Activated CD4-positive, alpha-beta T cell treated with anti-CD3 and anti-CD28 coated beads for 36 hours (primary cell): ENCODE data around the gene BSCL2. TPM values are rescaled to one million over a fixed set of nuclear protein-coding genes. Genes with fewer than 3 reads are reported as not detected.

Source experiments
- ATAC-seq: fragments of 200-7000 bp; cut with Tn5 transposase; one replicate; pipeline ENCODE4 v1.10.0; 2021; ENCODE audit warnings: mild to moderate bottlenecking, moderate library complexity
- CTCF ChIA-PET: fragments of 350-600 bp; sonication (Branson Sonifier 250); formaldehyde crosslinking; loops from one replicate; lab custom pipeline; 2021; ENCODE audit warnings: antibody characterized with exemption; lab: Charles Lee
- POLR2A ChIA-PET: fragments of 350-600 bp; sonication (Branson Sonifier 250); formaldehyde crosslinking; loops from one replicate; lab custom pipeline; 2021; ENCODE audit warnings: antibody characterized with exemption, inconsistent platforms; lab: Charles Lee
- DNase-seq: peaks from one replicate; pipeline ENCODE4 v3.0.0-alpha.2; 2020
- H3K27ac Mint-ChIP-seq: one replicate; pipeline ENCODE4 v1.8.0; 2021; ENCODE audit warnings: mixed read lengths
- H3K27me3 Mint-ChIP-seq: one replicate; pipeline ENCODE4 v1.8.0; 2021; ENCODE audit warnings: mixed read lengths
- H3K36me3 Mint-ChIP-seq: one replicate; pipeline ENCODE4 v1.8.0; 2021; ENCODE audit warnings: low read depth, mixed read lengths
- H3K4me1 Mint-ChIP-seq: one replicate; pipeline ENCODE4 v1.8.0; 2021; ENCODE audit warnings: mixed read lengths
- H3K4me3 Mint-ChIP-seq: one replicate; pipeline ENCODE4 v1.8.0; 2021; ENCODE audit warnings: mild to moderate bottlenecking, moderate library complexity, mixed read lengths
- H3K9me3 Mint-ChIP-seq: one replicate; pipeline ENCODE4 v1.8.0; 2021; ENCODE audit warnings: low read depth, mixed read lengths
- intact Hi-C, 2 experiments: fragments of 100-400 bp; cut with DNase I in 1 of 2; cut with micrococcal nuclease in 1 of 2; formaldehyde crosslinking; loops; one replicate each; pipeline versions ENCODE4 v1.14.2 to v1.15.1; 2022 to 2024; cut with DNase I, micrococcal nuclease
- total RNA-seq, 2 experiments: library from RNA; stranded (reverse); gene quantifications; one replicate each; pipeline ENCODE4 v1.2.3, GENCODE V29; 2021

The BSCL2 gene
- total RNA-seq, 2 experiments from 2014 or later: 16.7 to 28.0 TPM

DNA sequence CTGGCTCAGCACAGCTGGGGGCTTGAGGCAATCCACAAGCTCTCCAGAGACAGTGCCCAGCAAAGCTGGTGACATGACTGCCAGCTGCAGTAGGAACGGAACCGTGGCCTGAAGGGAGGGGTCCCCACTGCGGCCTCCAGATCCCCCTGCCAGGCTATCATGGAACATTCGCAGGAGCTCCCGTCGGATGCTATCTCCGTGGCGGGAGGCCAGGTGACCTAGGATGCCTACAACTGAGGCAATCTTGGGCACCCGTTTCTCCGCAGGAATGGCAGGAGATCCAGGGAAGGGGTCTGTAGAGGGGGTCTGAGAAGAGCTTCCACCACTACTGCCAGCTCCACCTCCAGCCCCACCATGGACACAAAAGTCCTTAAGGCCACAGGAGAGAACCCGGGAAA, 58.3 kb downstream of the BSCL2 start:
- ATAC-seq: no peak
- CTCF ChIA-PET: interaction anchor here (0.5 to 1.2 kb wide), 3 partner anchors 15 to 131 kb away, joined by 3 to 4 read pairs (median 4); partner anchors contain the start of gene TUT1
- no peak for DNase-seq

GRCh38 chr11:62648185-62648966, 58.8 kb downstream of the BSCL2 start:
- Mint-ChIP-seq H3K27me3 (no peaks in the 10 kb centered on the region), H3K27ac (no peak overlapping the region), H3K36me3 (peaks cover 26% of the 10 kb centered on the region), H3K4me3 (no peak overlapping the region), H3K4me1 (peaks cover 31% of the 10 kb centered on the region), H3K9me3 (no peaks in the 10 kb centered on the region)
- DNase-seq: no peak
- intact Hi-C loops: no loop called here
- ATAC-seq: no peak
- CTCF ChIA-PET: interaction anchor here (0.5 to 1.2 kb wide), 4 partner anchors 16 to 131 kb away, joined by 3 to 4 read pairs (median 4); partner anchors contain the start of gene TUT1
- POLR2A ChIA-PET: interaction anchor here (4.1 kb wide), 1 partner anchor 16 kb away, joined by 21 read pairs; the partner anchor contains the start of genes C11orf98 and CSKMT

More for the DNA sequence above, 58.3 kb downstream of the BSCL2 start:
- Mint-ChIP-seq H3K9me3 (no peaks in the 10 kb centered on the region), H3K27ac (no peak overlapping the region), H3K27me3 (no peaks in the 10 kb centered on the region), H3K4me1 (peaks cover 34% of the 10 kb centered on the region), H3K36me3 (peaks cover 24% of the 10 kb centered on the region), H3K4me3 (no peak overlapping the region)
- intact Hi-C loops: no loop called here
- POLR2A ChIA-PET: interaction anchor here (1.4 to 4.1 kb wide), 2 partner anchors 16 to 78 kb away, joined by 4 to 21 read pairs; partner anchors contain the start of genes C11orf98, CSKMT and HNRNPUL2

- CTCF ChIA-PET: no interaction called here
- intact Hi-C loops: loop anchor here in 1 of 2 experiments (2.0 kb wide), 2 partner anchors 17 to 35 kb away; partner anchors contain the start of genes C11orf98, CSKMT, EML3 and ROM1
- POLR2A ChIA-PET: interaction anchor here (4.1 kb wide), 1 partner anchor 17 kb away, joined by 21 read pairs; the partner anchor contains the start of genes C11orf98 and CSKMT
- H3K9me3 Mint-ChIP-seq: no peaks in the 10 kb centered on the region
- H3K36me3 Mint-ChIP-seq: peaks cover 32% of the 10 kb centered on the region
- peaks cover 35% of the 10 kb centered on the region for H3K4me1 Mint-ChIP-seq
- no peak overlapping the region for H3K27ac Mint-ChIP-seq
- no peak overlapping the region for H3K4me3 Mint-ChIP-seq
- ATAC-seq: no peak
- DNase-seq: no peak
- no peaks in the 10 kb centered on the region for H3K27me3 Mint-ChIP-seq
Measured at GRCh38 chr11:62647609-62648005, 59.6 kb downstream of the BSCL2 start.

DNA sequence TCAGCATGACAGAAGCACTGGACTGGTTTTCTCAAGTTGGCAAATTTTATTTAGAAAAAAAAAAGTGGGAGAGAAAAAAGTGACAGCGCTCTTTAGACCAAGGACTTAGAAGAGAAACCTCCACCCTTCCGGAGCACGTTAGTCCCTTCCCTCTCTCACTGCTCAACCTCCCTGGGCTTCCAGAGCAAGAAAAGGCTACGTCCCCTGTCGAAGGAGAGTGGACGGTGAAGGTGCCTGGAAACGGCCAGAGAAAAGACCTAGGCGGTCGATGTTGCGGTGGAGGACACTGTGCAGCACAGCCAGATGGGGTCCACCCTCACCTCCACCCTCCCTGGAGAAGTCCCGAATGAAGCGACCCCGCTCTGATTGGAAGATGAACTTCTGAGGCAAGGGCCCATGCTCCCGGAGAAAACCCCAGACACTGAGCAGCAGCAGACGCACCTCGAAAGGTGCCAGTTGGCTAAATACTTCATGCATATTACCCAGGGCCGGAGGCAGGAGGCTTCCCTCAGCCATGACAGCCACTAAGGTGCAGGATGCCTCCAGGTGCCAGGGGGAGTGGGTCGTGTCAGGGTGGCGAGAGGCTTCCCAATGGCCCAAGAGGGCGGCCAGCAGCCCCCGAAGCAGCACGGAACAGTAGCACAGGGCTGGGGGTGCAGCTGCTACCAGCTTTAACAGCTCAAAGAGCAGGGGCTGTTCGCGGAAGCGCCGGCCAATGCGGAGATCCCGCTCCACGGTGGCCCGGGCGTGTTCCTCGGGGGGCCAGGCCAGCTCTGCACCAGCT, 60.2 kb downstream of the BSCL2 start:
- Mint-ChIP-seq H3K36me3 (peaks cover 29% of the 10 kb centered on the region), H3K27ac (peak overlapping the region; percentile 93), H3K27me3 (no peaks in the 10 kb centered on the region)

DNA sequence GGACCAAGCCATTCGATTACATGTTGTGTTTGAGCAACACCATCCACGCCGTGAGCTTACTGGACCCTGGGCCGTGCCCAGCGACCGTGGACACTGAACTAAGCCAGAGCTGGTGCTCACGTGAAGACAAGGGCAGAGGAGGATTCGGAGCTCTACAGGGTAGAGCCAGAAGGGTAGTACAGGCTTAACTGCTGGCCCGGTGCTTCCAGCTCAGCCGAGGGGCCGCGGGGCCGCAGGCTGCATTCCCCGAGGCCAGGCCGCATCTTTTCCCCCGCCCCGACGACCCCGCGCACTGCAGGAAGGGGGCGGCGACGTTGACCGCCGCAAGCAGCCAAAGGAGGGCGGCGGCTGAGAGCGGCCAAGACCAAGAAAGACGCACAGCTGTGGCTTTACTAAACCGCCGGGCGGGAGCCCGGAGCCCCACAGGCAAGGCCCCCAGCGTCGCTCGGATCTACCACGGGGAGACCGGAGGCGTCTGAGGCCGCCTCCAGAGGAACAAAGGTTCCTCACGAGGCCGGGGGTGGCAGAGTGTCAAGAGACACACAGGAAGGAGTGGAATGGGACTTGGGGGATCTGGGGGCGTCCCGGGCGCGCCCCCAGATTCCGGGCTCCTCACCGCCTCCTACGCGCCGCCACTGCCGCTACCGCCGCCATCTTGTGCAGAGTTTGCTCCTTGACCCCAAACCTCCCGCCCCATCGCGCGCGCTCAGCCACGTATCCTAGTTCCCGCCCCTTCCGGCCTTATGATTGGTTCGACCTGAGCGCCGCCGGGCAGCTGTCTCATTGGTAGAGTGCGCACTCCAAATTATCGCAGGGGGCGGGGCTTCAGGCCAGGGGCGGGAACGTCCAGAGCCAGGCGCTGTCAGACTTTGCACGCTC, 61.0 kb downstream of the BSCL2 start, which contains the start of gene GANAB:
GANAB (minus strand) TSS at position 668 of the 879 bp plus-strand sequence; CDS start at position 654, 14 bp downstream.
- DNase-seq (peak; percentile 100), ATAC-seq (peak; percentile 99)
- Mint-ChIP-seq H3K36me3 (peaks cover 29% of the 10 kb centered on the region), H3K27ac (peak within 1 kb of the TSS; percentile 93), H3K9me3 (no peaks in the 10 kb centered on the region), H3K4me3 (peak within 1 kb of the TSS; percentile 93), H3K27me3 (no peaks in the 10 kb centered on the region), H3K4me1 (peaks cover 34% of the 10 kb centered on the region)
- ChIA-PET POLR2A (interaction anchor here (0.5 to 4.1 kb wide), 15 partner anchors 19 to 241 kb away, joined by 3 to 21 read pairs (median 5); partner anchors contain the start of genes B3GAT3, C11orf98, CSKMT and EEF1G), CTCF (interaction anchor here (0.5 to 1.9 kb wide), 10 partner anchors 8 to 1655 kb away, joined by 3 to 6 read pairs (median 3); partner anchors contain the start of genes HNRNPUL2 and POLR2G)
- intact Hi-C loops: loop anchor here (1.0 to 2.0 kb wide), 13 partner anchors 19 to 235 kb away; partner anchors contain the start of genes C11orf98 (in 2 of the 2), CSKMT (in 2 of the 2), EML3 (in 2 of the 2) and EEF1G (in 1 of the 2)

More for the DNA sequence above, 60.2 kb downstream of the BSCL2 start:
- Mint-ChIP-seq H3K9me3 (no peaks in the 10 kb centered on the region), H3K4me1 (peaks cover 33% of the 10 kb centered on the region), H3K4me3 (peak overlapping the region; percentile 93)
- intact Hi-C loops: loop anchor here (1.0 to 2.0 kb wide), 13 partner anchors 18 to 234 kb away; partner anchors contain the start of genes C11orf98 (in 2 of the 2), CSKMT (in 2 of the 2), EML3 (in 2 of the 2) and EEF1G (in 1 of the 2)
- ChIA-PET CTCF (interaction anchor here (0.6 to 1.6 kb wide), 4 partner anchors 9 to 115 kb away, joined by 3 to 6 read pairs (median 4); partner anchors contain the start of gene POLR2G), POLR2A (interaction anchor here (0.6 to 4.1 kb wide), 11 partner anchors 18 to 228 kb away, joined by 3 to 21 read pairs (median 8); partner anchors contain the start of genes B3GAT3, C11orf98, CSKMT and EEF1G)
- ATAC-seq: no peak
- no peak for DNase-seq

DNA sequence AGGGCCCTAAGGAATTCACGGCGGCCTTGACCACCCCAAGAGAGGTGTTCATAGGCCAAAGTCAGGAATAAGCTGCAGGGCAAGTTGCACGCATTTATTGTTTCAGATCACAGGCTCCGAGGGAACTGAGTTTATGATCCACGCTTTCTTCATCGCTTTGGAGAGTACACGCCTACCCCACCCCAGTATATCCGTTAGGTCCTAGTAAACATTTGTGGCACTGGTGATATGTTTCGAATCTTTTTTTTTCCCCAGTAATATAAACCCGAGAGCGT, 61.6 kb downstream of the BSCL2 start:
- H3K4me1 Mint-ChIP-seq: peaks cover 34% of the 10 kb centered on the region
- H3K9me3 Mint-ChIP-seq: no peaks in the 10 kb centered on the region
- peak overlapping the region; percentile 93 for H3K27ac Mint-ChIP-seq
- no peak for DNase-seq
- no peak for ATAC-seq
- peak overlapping the region; percentile 93 for H3K4me3 Mint-ChIP-seq
- CTCF ChIA-PET: interaction anchor here (0.6 to 1.9 kb wide), 7 partner anchors 10 to 1603 kb away, joined by 3 to 6 read pairs (median 3); partner anchors contain the start of genes HNRNPUL2 and POLR2G
- H3K36me3 Mint-ChIP-seq: peaks cover 32% of the 10 kb centered on the region
- POLR2A ChIA-PET: interaction anchor here (0.6 to 4.1 kb wide), 11 partner anchors 19 to 210 kb away, joined by 3 to 21 read pairs (median 7); partner anchors contain the start of genes B3GAT3, C11orf98, CSKMT and LBHD1
- H3K27me3 Mint-ChIP-seq: no peaks in the 10 kb centered on the region
- intact Hi-C loops: no loop called here

DNA sequence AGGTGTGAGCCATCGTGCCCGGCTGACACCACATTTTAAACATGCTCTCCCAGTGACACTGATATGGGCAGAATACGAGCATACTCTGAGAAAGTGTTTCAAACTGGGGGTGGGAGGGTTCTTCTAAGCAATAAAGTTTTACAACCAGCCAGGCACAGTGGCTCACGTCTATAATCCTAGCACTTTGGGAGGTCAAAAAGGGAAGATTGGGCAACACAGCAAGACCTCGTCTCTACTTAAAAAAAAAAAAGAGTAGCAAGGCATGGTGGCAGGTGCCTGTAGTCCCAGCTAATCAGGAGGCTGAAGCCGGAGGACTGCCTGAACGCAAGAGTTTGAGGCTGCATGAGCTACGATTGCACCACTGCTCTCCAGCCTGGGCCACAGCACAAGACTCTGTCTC, 63.0 kb downstream of the BSCL2 start:
- Mint-ChIP-seq H3K27me3 (no peaks in the 10 kb centered on the region), H3K4me1 (peaks cover 43% of the 10 kb centered on the region), H3K4me3 (peak overlapping the region; percentile 32), H3K36me3 (peaks cover 36% of the 10 kb centered on the region), H3K27ac (peak overlapping the region; percentile 55), H3K9me3 (peaks cover 3% of the 10 kb centered on the region)
- ATAC-seq: no peak
- ChIA-PET CTCF (interaction anchor here (0.6 to 1.9 kb wide), 4 partner anchors 16 to 220 kb away, joined by 3 to 5 read pairs (median 4); no protein-coding TSS in a partner anchor), POLR2A (interaction anchor here (1.0 to 3.2 kb wide), 4 partner anchors 10 to 197 kb away, joined by 3 to 13 read pairs (median 6); partner anchors contain the start of genes TUT1 and ZBTB3)
- DNase-seq: no peak
- intact Hi-C loops: no loop called here

Other genes with a start within 250 kb of the BSCL2 start
- 10 to 100 TPM; 47.3 to 54.7 TPM for gene AHNAK, start 160.6 kb downstream of the BSCL2 start, total RNA-seq
- 1,000 to 10,000 TPM; 1,986 to 2,351 TPM for gene EEF1G, start 133.5 kb downstream of the BSCL2 start, total RNA-seq
- gene TUT1, start 115.9 kb downstream of the BSCL2 start, total RNA-seq: 10 to 100 TPM; 32.5 to 36.0 TPM
- gene MTA2, start 105.6 kb downstream of the BSCL2 start, total RNA-seq: 100 to 1,000 TPM; 159 to 179 TPM
- gene EML3, start 94.6 kb downstream of the BSCL2 start, total RNA-seq: 100 to 1,000 TPM; 101 to 112 TPM
- gene ROM1, start 94.2 kb downstream of the BSCL2 start, total RNA-seq: 1 to 10 TPM; 1.5 to 1.9 TPM
- 10 to 100 TPM; 48.7 to 57.5 TPM for gene B3GAT3, start 85.4 kb downstream of the BSCL2 start, total RNA-seq
- gene GANAB, start 60.8 kb downstream of the BSCL2 start, total RNA-seq: 100 to 1,000 TPM; 208 to 218 TPM
- gene INTS5, start 54.1 kb downstream of the BSCL2 start, total RNA-seq: 10 to 100 TPM; 26.0 to 29.9 TPM
- 100 to 1,000 TPM; 108 to 135 TPM for gene C11orf98, start 42.2 kb downstream of the BSCL2 start, total RNA-seq
- gene CSKMT, start 42.1 kb downstream of the BSCL2 start, total RNA-seq: 10 to 100 TPM; 12.6 to 31.3 TPM
- 1 to 10 TPM; 4.1 to 6.4 TPM for gene UQCC3, start 35.8 kb downstream of the BSCL2 start, total RNA-seq
- gene LBHD1, start 35.2 kb downstream of the BSCL2 start, total RNA-seq: 10 to 100 TPM; 11.9 to 15.5 TPM
- 100 to 1,000 TPM in 1 of 2 experiments, 10 to 100 TPM in 1; 95.6 to 119 TPM for gene UBXN1, start 28.4 kb downstream of the BSCL2 start, total RNA-seq
- under 1 TPM in 1 of 2 experiments, not detected in 1; 0.16 TPM for gene LRRN4CL, start 17.9 kb downstream of the BSCL2 start, total RNA-seq
- not detected for gene GNG3, start 252 bp upstream of the BSCL2 start, total RNA-seq
- gene HNRNPUL2, start 20.0 kb upstream of the BSCL2 start, total RNA-seq: 10 to 100 TPM; 48.7 to 59.6 TPM
- gene TTC9C, start 21.1 kb upstream of the BSCL2 start, total RNA-seq: 10 to 100 TPM; 40.8 to 54.1 TPM
- 10 to 100 TPM in 1 of 2 experiments, 1 to 10 TPM in 1; 6.0 to 10.2 TPM for gene ZBTB3, start 46.7 kb upstream of the BSCL2 start, total RNA-seq
- 100 to 1,000 TPM in 1 of 2 experiments, 10 to 100 TPM in 1; 87.1 to 125 TPM for gene POLR2G, start 54.2 kb upstream of the BSCL2 start, total RNA-seq
- 10 to 100 TPM; 10.2 to 12.6 TPM for gene TAF6L, start 64.0 kb upstream of the BSCL2 start, total RNA-seq
- gene TMEM179B, start 80.0 kb upstream of the BSCL2 start, total RNA-seq: 10 to 100 TPM; 19.5 to 35.9 TPM
- 10 to 100 TPM; 11.1 to 12.6 TPM for gene TMEM223, start 84.6 kb upstream of the BSCL2 start, total RNA-seq
- 10 to 100 TPM; 89.5 to 97.6 TPM for gene NXF1, start 98.0 kb upstream of the BSCL2 start, total RNA-seq
- 10 to 100 TPM; 19.3 to 21.8 TPM for gene STX5, start 124.6 kb upstream of the BSCL2 start, total RNA-seq
- gene TEX54, start 125.4 kb upstream of the BSCL2 start, total RNA-seq: under 1 TPM in 1 of 2 experiments, not detected in 1; 0.42 TPM
- gene WDR74, start 132.2 kb upstream of the BSCL2 start, total RNA-seq: 10 to 100 TPM; 83.1 to 93.1 TPM
- gene SLC3A2, start 173.5 kb upstream of the BSCL2 start, total RNA-seq: 100 to 1,000 TPM; 401 to 402 TPM
- not detected for gene CHRM1, start 213.9 kb upstream of the BSCL2 start, total RNA-seq